IPS-11a (cell line): Measurements from ENCODE around the gene ABCC4.
"Not testable (repeated sequence)": the region's sequence is repeated elsewhere in the genome, so short reads cannot be mapped to it uniquely, and the experiment has no call there.

ENCODE experiments used
- H3K4me3 ChIP-seq: one replicate; pipeline ENCODE4 v1.5.1; 2013; ENCODE audit warnings: low read depth, low read length, control low read depth

Gene ABCC4

GRCh38 chr13:95300625-95301182 is 547 bp downstream of the ABCC4 start:
- H3K4me3 ChIP-seq: peak overlapping the region; percentile 73

- no peak overlapping the region for H3K4me3 ChIP-seq
Measured at GRCh38 chr13:95298971-95299621, 2.2 kb downstream of the ABCC4 start.

- no peak overlapping the region for H3K4me3 ChIP-seq
Measured at GRCh38 chr13:95298169-95298965, 2.9 kb downstream of the ABCC4 start.

GRCh38 chr13:95296326-95296925 is 4.8 kb downstream of the ABCC4 start:
- no peak overlapping the region for H3K4me3 ChIP-seq

GRCh38 chr13:95295026-95295425 is 6.2 kb downstream of the ABCC4 start:
- H3K4me3 ChIP-seq: no peak overlapping the region

GRCh38 chr13:95292622-95293021 is 8.6 kb downstream of the ABCC4 start:
- no peak overlapping the region for H3K4me3 ChIP-seq

GRCh38 chr13:95289901-95290300 is 11.3 kb downstream of the ABCC4 start:
- not testable (repeated sequence) for H3K4me3 ChIP-seq

- H3K4me3 ChIP-seq: no peak overlapping the region
Measured at GRCh38 chr13:95289020-95289444, 12.2 kb downstream of the ABCC4 start.

- H3K4me3 ChIP-seq: no peak overlapping the region
Measured at GRCh38 chr13:95284436-95284835, 16.8 kb downstream of the ABCC4 start.

- H3K4me3 ChIP-seq: no peak overlapping the region
Measured at GRCh38 chr13:95279016-95279415, 22.2 kb downstream of the ABCC4 start.

- no peak overlapping the region for H3K4me3 ChIP-seq
Measured at GRCh38 chr13:95276037-95276505, 25.2 kb downstream of the ABCC4 start.

GRCh38 chr13:95275322-95276036 is 25.8 kb downstream of the ABCC4 start:
- H3K4me3 ChIP-seq: no peak overlapping the region

GRCh38 chr13:95273592-95274132 is 27.6 kb downstream of the ABCC4 start:
- H3K4me3 ChIP-seq: not testable (repeated sequence)

- not testable (repeated sequence) for H3K4me3 ChIP-seq
Measured at GRCh38 chr13:95272076-95272475, 29.2 kb downstream of the ABCC4 start.

- H3K4me3 ChIP-seq: no peak overlapping the region
Measured at GRCh38 chr13:95269756-95270155, 31.5 kb downstream of the ABCC4 start.

- H3K4me3 ChIP-seq: not testable (repeated sequence)
Measured at GRCh38 chr13:95268343-95269065, 32.7 kb downstream of the ABCC4 start.

GRCh38 chr13:95267662-95268342 is 33.4 kb downstream of the ABCC4 start:
- no peak overlapping the region for H3K4me3 ChIP-seq

GRCh38 chr13:95264225-95264624 is 37.0 kb downstream of the ABCC4 start:
- H3K4me3 ChIP-seq: no peak overlapping the region

- no peak overlapping the region for H3K4me3 ChIP-seq
Measured at GRCh38 chr13:95262837-95263384, 38.3 kb downstream of the ABCC4 start.
